Trophoblast cell (in vitro differentiated cells and primary cell): ENCODE data around the gene AQP5.

Source experiments
- DNase-seq, 2 donors: peaks; one replicate each; pipeline ENCODE4 v3.0.0-alpha.2; 2016
- H2AFZ ChIP-seq: 2 replicates; pipeline ENCODE4 v1.6.1; 2013; ENCODE audit warnings: low read length, moderate library complexity, mild to moderate bottlenecking; ENCODE audit not compliant: insufficient read depth, poor library complexity
- H2AK5ac ChIP-seq: 2 replicates; pipeline ENCODE4 v1.6.1; 2013; ENCODE audit warnings: mild to moderate bottlenecking, low read length
- H2BK120ac ChIP-seq: 2 replicates; pipeline ENCODE4 v1.6.1; 2013; ENCODE audit warnings: low read length, mild to moderate bottlenecking, moderate library complexity; ENCODE audit not compliant: insufficient read depth, poor library complexity
- H2BK12ac ChIP-seq: 2 replicates; pipeline ENCODE4 v1.6.1; 2013; ENCODE audit warnings: mild to moderate bottlenecking, low read length, moderate library complexity
- H2BK5ac ChIP-seq: 2 replicates; pipeline ENCODE4 v1.6.1; 2013; ENCODE audit warnings: low read length, low read depth, moderate library complexity, mild to moderate bottlenecking; ENCODE audit not compliant: poor library complexity
- H3K14ac ChIP-seq: 2 replicates; pipeline ENCODE4 v1.6.1; 2013; ENCODE audit warnings: mild to moderate bottlenecking, low read length
- H3K18ac ChIP-seq: 2 replicates; pipeline ENCODE4 v1.6.1; 2013; ENCODE audit warnings: mild to moderate bottlenecking, low read length
- H3K23ac ChIP-seq: 2 replicates; pipeline ENCODE4 v1.6.1; 2013; ENCODE audit warnings: low read length
- H3K27ac ChIP-seq: 2 replicates; pipeline ENCODE4 v1.5.1; 2013; ENCODE audit warnings: low read depth, mild to moderate bottlenecking, inconsistent platforms, low read length, moderate library complexity
- H3K27me3 ChIP-seq: 2 replicates; pipeline ENCODE4 v1.6.1; 2013; ENCODE audit warnings: inconsistent platforms, mild to moderate bottlenecking, low read length, moderate library complexity; ENCODE audit not compliant: insufficient read depth
- H3K36me3 ChIP-seq, 2 experiments: 1 replicate in 1 of 2; 2 replicates in 1 of 2; pipeline ENCODE4 v1.6.1; 2013; ENCODE audit warnings: low read length in 2 of 2, mild to moderate bottlenecking in 2 of 2, moderate library complexity in 1 of 2; ENCODE audit not compliant: insufficient read depth in 2 of 2, control insufficient read depth in 1 of 2
- H3K4ac ChIP-seq: 2 replicates; pipeline ENCODE4 v1.6.1; 2013; ENCODE audit warnings: low read depth, mild to moderate bottlenecking, low read length, moderate library complexity
- H3K4me1 ChIP-seq, 2 experiments: 1 replicate in 1 of 2; 2 replicates in 1 of 2; pipeline ENCODE4 v1.6.1; 2013; ENCODE audit warnings: low read length in 2 of 2, mild to moderate bottlenecking in 2 of 2, moderate library complexity in 1 of 2; ENCODE audit not compliant: insufficient read depth in 2 of 2, control insufficient read depth in 1 of 2
- H3K4me2 ChIP-seq: 2 replicates; pipeline ENCODE4 v1.6.1; 2013; ENCODE audit warnings: inconsistent platforms, mild to moderate bottlenecking, low read length, moderate library complexity
- H3K4me3 ChIP-seq: 2 replicates; pipeline ENCODE4 v1.5.1; 2013; ENCODE audit warnings: mild to moderate bottlenecking, low read depth, low read length, inconsistent platforms
- H3K79me1 ChIP-seq: one replicate; pipeline ENCODE4 v1.6.1; 2013; ENCODE audit warnings: low read length
- H3K79me2 ChIP-seq: 2 replicates; pipeline ENCODE4 v1.6.1; 2013; ENCODE audit warnings: low read length, mild to moderate bottlenecking; ENCODE audit not compliant: control insufficient read depth, insufficient read depth, poor library complexity
- H3K9ac ChIP-seq: 2 replicates; pipeline ENCODE4 v1.6.1; 2013; ENCODE audit warnings: mild to moderate bottlenecking, low read length
- H3K9me3 ChIP-seq: 2 replicates; pipeline ENCODE4 v1.6.1; 2013; ENCODE audit warnings: low read depth, mild to moderate bottlenecking, control low read depth, inconsistent platforms, low read length; ENCODE audit not compliant: insufficient read depth
- H4K12ac ChIP-seq: 2 replicates; pipeline ENCODE4 v1.6.1; 2013; ENCODE audit warnings: low read depth, mild to moderate bottlenecking, low read length, moderate library complexity
- H4K8ac ChIP-seq: 2 replicates; pipeline ENCODE4 v1.6.1; 2013; ENCODE audit warnings: low read depth, mild to moderate bottlenecking, low read length, moderate library complexity
- H4K91ac ChIP-seq: one replicate; pipeline ENCODE4 v1.6.1; 2013; ENCODE audit warnings: low read depth, mild to moderate bottlenecking, low read length, moderate library complexity
- WGBS: extraction: QIAGEN DNeasy Blood & Tissue Kit; methylation state at CpG from one replicate; pipeline ENCODE4 v1.1.7; 2013; ENCODE audit warnings: missing lambda C conversion rate; ENCODE audit not compliant: insufficient read length, insufficient coverage; ENCODE audit errors: extremely low coverage; 5-methylcytosine and 5-hydroxymethylcytosine counted together

AQP5 gene

GRCh38 chr12:49956663-49957569 lies 4.8 kb upstream of the AQP5 start:
- Histone ChIP-seq H4K91ac (no peak overlapping the region), H2BK5ac (no peak overlapping the region), H3K4ac (no peak overlapping the region), H2BK12ac (no peak overlapping the region), H3K14ac (no peak overlapping the region), H3K36me3 (no peaks in the 10 kb centered on the region), H3K27ac (no peak overlapping the region), H4K12ac (no peak overlapping the region), H3K9ac (no peak overlapping the region), H3K9me3 (peaks cover 2% of the 10 kb centered on the region), H2AK5ac (no peak overlapping the region), H3K4me1 (no peaks in the 10 kb centered on the region), H4K8ac (no peak overlapping the region), H3K23ac (no peak overlapping the region), H3K18ac (no peak overlapping the region), H3K79me2 (no peaks in the 10 kb centered on the region), H3K79me1 (no peaks in the 10 kb centered on the region), H2AFZ (no peak overlapping the region), H3K4me2 (no peak overlapping the region), H3K27me3 (peaks cover 58% of the 10 kb centered on the region), H2BK120ac (no peak overlapping the region), H3K4me3 (no peak overlapping the region)
- WGBS: no CpG with 5 or more reads among the region's 6 CpGs
- no peak for DNase-seq

GRCh38 chr12:49957570-49957967 lies 4.1 kb upstream of the AQP5 start:
- Histone ChIP-seq H3K79me2 (no peaks in the 10 kb centered on the region), H3K23ac (no peak overlapping the region), H4K91ac (no peak overlapping the region), H3K27ac (no peak overlapping the region), H3K9me3 (peaks cover 2% of the 10 kb centered on the region), H2AFZ (no peak overlapping the region), H4K12ac (no peak overlapping the region), H3K4me1 (no peaks in the 10 kb centered on the region), H2BK120ac (no peak overlapping the region), H3K27me3 (peaks cover 64% of the 10 kb centered on the region), H3K4ac (no peak overlapping the region), H2AK5ac (no peak overlapping the region), H4K8ac (no peak overlapping the region), H3K18ac (no peak overlapping the region), H2BK12ac (no peak overlapping the region), H3K36me3 (no peaks in the 10 kb centered on the region), H3K4me3 (no peak overlapping the region), H3K14ac (no peak overlapping the region), H3K4me2 (no peak overlapping the region), H3K9ac (no peak overlapping the region), H2BK5ac (no peak overlapping the region), H3K79me1 (no peaks in the 10 kb centered on the region)
- DNase-seq: no peak

GRCh38 chr12:49959685-49960473 lies 1.8 kb upstream of the AQP5 start:
- H4K12ac ChIP-seq: no peak overlapping the region
- no CpG with 5 or more reads among the region's 11 CpGs for WGBS
- DNase-seq: no peak
- H4K91ac ChIP-seq: no peak overlapping the region
- H2AFZ ChIP-seq: no peak overlapping the region
- H3K36me3 ChIP-seq: no peaks in the 10 kb centered on the region
- no peaks in the 10 kb centered on the region for H3K4me1 ChIP-seq
- H3K4ac ChIP-seq: no peak overlapping the region
- no peaks in the 10 kb centered on the region for H3K79me1 ChIP-seq
- no peak overlapping the region for H3K27ac ChIP-seq
- no peak overlapping the region for H3K4me3 ChIP-seq
- H3K23ac ChIP-seq: no peak overlapping the region
- no peak overlapping the region for H3K4me2 ChIP-seq
- H3K18ac ChIP-seq: no peak overlapping the region
- no peak overlapping the region for H3K9ac ChIP-seq
- H2BK12ac ChIP-seq: no peak overlapping the region
- H2BK120ac ChIP-seq: no peak overlapping the region
- no peaks in the 10 kb centered on the region for H3K79me2 ChIP-seq
- H2BK5ac ChIP-seq: no peak overlapping the region
- H2AK5ac ChIP-seq: no peak overlapping the region
- H3K27me3 ChIP-seq: peaks cover 74% of the 10 kb centered on the region
- H4K8ac ChIP-seq: no peak overlapping the region
- H3K9me3 ChIP-seq: peaks cover 2% of the 10 kb centered on the region
- H3K14ac ChIP-seq: no peak overlapping the region

- H2BK12ac ChIP-seq: no peak overlapping the region
- H4K12ac ChIP-seq: no peak overlapping the region
- H4K91ac ChIP-seq: no peak overlapping the region
- H3K27me3 ChIP-seq: peaks cover 70% of the 10 kb centered on the region
- WGBS: no CpG with 5 or more reads among the region's 13 CpGs
- no peak overlapping the region for H2BK120ac ChIP-seq
- no peaks in the 10 kb centered on the region for H3K79me2 ChIP-seq
- H3K14ac ChIP-seq: no peak overlapping the region
- H3K27ac ChIP-seq: no peak overlapping the region
- no peak overlapping the region for H2AK5ac ChIP-seq
- no peak overlapping the region for H3K9ac ChIP-seq
- peaks cover 2% of the 10 kb centered on the region for H3K9me3 ChIP-seq
- DNase-seq: no peak
- no peak overlapping the region for H3K4me3 ChIP-seq
- no peak overlapping the region for H3K18ac ChIP-seq
- H4K8ac ChIP-seq: no peak overlapping the region
- no peak overlapping the region for H3K4me2 ChIP-seq
- no peaks in the 10 kb centered on the region for H3K4me1 ChIP-seq
- H3K79me1 ChIP-seq: no peaks in the 10 kb centered on the region
- no peaks in the 10 kb centered on the region for H3K36me3 ChIP-seq
- H2BK5ac ChIP-seq: no peak overlapping the region
- H3K4ac ChIP-seq: no peak overlapping the region
- no peak overlapping the region for H2AFZ ChIP-seq
- H3K23ac ChIP-seq: no peak overlapping the region
Measured at GRCh38 chr12:49960474-49961110, 1.1 kb upstream of the AQP5 start.
